Kidney (tissue), 14 donors: Measurements from ENCODE around the gene REXO5. TPM values are rescaled to one million over a fixed set of nuclear protein-coding genes. Genes with fewer than 3 reads are reported as not detected.

Experiments
- DNase-seq, 5 donors: peaks; one replicate each; pipeline ENCODE4 v3.0.0-alpha.2; 2013 to 2020
- FAIRE-seq: peaks from 2 replicates; lab custom pipeline; 2012; peaks lifted over from hg19 to GRCh38; lab: Jason Lieb, UNC
- H3K27ac ChIP-seq, 2 donors: one replicate each; pipeline ENCODE4 v1.7.0; 2013; ENCODE audit warnings: low read depth in 2 of 2, low read length in 2 of 2, inconsistent platforms in 1 of 2
- H3K27me3 ChIP-seq: one replicate; pipeline ENCODE4 v1.7.1; 2013; ENCODE audit warnings: low read length, inconsistent platforms; ENCODE audit not compliant: control insufficient read depth, insufficient read depth
- H3K36me3 ChIP-seq, 3 donors: one replicate each; pipeline versions ENCODE4 v1.7.0 to v1.7.1; 2013; ENCODE audit warnings: low read length in 3 of 3, control low read depth in 1 of 3, inconsistent platforms in 1 of 3; ENCODE audit not compliant: insufficient read depth in 3 of 3, control insufficient read depth in 2 of 3
- H3K4me1 ChIP-seq, 3 donors: one replicate each; pipeline versions ENCODE4 v1.7.0 to v1.7.1; 2013; ENCODE audit warnings: low read length in 3 of 3, inconsistent platforms in 1 of 3, low read depth in 1 of 3; ENCODE audit not compliant: control insufficient read depth in 2 of 3, insufficient read depth in 2 of 3
- H3K4me3 ChIP-seq, 3 donors: one replicate each; pipeline versions ENCODE4 v1.7.0 to v1.8.1; 2013; ENCODE audit warnings: low read length in 3 of 3, control low read depth in 1 of 3, inconsistent platforms in 1 of 3
- H3K9ac ChIP-seq, 3 donors: one replicate each; pipeline versions ENCODE4 v1.7.0 to v1.7.1; 2013; ENCODE audit warnings: low read length in 3 of 3, control low read depth in 1 of 3, inconsistent platforms in 1 of 3
- H3K9me3 ChIP-seq, 3 donors: one replicate each; pipeline versions ENCODE4 v1.7.0 to v1.7.1; 2013; ENCODE audit warnings: low read length in 3 of 3, control low read depth in 1 of 3, inconsistent platforms in 1 of 3; ENCODE audit not compliant: control insufficient read depth in 2 of 3, insufficient read depth in 1 of 3
- intact Hi-C: fragments of 100-400 bp; cut with DNase I; formaldehyde crosslinking; loops from one replicate; pipeline ENCODE4 v1.11.1; 2022
- polyA plus RNA-seq: library from polyadenylated mRNA; stranded (reverse); fragments of 350-450 nt; fragmentation: Illumina TruSeq; extraction: RNeasy Lipid Tissue Mini Kit (QIAGEN cat#74804); gene quantifications from one replicate; pipeline ENCODE4 v1.2.3, GENCODE V29; 2014; ENCODE audit warnings: low read depth, low replicate concordance; ENCODE audit not compliant: insufficient read depth
- total RNA-seq: library from RNA; stranded (reverse); fragmentation: NEBNext Ultra II Directional; extraction: Animal tissue kit (Norgen Biotek cat#: 25700); gene quantifications from one replicate; pipeline ENCODE4 v1.2.1, GENCODE V29; 2021
- TF ChIP-seq, protein P1 (sequence below): IDR thresholded peaks from 3 replicates; pipeline ENCODE4 v1.5.1; 2012; ENCODE audit warnings: mild to moderate bottlenecking, moderate library complexity, borderline replicate concordance; ENCODE audit not compliant: insufficient read depth; ENCODE audit errors: extremely low read depth
- donor health status: control.
- donor health status: control.
- donor health status: control.
- donor health status: control.
- donor health status: control.
- donor health status: DM: yes; HTN: yes; CAD: no.
- donor health status: Normal renal cell carcinoma (clear cell type).

The REXO5 gene
- total and polyA plus RNA-seq, 2 donors from 2014 or later: 1.6 to 2.1 TPM

DNA sequence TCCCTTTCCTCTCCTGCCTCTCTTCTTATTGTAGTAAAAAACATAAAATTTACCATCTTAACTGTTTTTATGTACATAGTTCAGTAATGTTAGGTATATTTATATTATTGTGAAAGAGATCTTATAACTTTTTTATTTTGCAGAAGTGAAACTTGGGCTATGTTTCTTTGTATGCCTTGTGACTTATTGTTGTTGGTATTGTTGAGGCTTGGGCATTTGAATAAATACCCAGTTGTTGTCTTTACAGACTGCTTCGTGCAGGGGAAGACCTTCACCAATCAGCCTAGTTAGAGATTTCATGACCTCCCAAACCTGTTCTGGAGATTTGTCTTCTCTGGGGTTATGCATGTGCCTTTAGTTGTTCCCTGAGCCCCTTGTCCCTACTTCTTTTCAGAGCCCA lies 31.9 kb downstream of the REXO5 start:
- DNase-seq (no peak), FAIRE-seq (no peak)
- Histone ChIP-seq H3K9ac (no peak overlapping the region), H3K9me3 (peaks cover 0 to 4% (median 2%) of the 10 kb centered on the region in 3 donors), H3K36me3 (no peaks in the 10 kb centered on the region), H3K4me1 (no peaks in the 10 kb centered on the region), H3K27me3 (no peaks in the 10 kb centered on the region), H3K27ac (no peak overlapping the region), H3K4me3 (no peak overlapping the region)
- TF ChIP-seq, protein P1, sequence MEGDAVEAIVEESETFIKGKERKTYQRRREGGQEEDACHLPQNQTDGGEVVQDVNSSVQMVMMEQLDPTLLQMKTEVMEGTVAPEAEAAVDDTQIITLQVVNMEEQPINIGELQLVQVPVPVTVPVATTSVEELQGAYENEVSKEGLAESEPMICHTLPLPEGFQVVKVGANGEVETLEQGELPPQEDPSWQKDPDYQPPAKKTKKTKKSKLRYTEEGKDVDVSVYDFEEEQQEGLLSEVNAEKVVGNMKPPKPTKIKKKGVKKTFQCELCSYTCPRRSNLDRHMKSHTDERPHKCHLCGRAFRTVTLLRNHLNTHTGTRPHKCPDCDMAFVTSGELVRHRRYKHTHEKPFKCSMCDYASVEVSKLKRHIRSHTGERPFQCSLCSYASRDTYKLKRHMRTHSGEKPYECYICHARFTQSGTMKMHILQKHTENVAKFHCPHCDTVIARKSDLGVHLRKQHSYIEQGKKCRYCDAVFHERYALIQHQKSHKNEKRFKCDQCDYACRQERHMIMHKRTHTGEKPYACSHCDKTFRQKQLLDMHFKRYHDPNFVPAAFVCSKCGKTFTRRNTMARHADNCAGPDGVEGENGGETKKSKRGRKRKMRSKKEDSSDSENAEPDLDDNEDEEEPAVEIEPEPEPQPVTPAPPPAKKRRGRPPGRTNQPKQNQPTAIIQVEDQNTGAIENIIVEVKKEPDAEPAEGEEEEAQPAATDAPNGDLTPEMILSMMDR: no peak
- intact Hi-C loops: no loop called here

DNA sequence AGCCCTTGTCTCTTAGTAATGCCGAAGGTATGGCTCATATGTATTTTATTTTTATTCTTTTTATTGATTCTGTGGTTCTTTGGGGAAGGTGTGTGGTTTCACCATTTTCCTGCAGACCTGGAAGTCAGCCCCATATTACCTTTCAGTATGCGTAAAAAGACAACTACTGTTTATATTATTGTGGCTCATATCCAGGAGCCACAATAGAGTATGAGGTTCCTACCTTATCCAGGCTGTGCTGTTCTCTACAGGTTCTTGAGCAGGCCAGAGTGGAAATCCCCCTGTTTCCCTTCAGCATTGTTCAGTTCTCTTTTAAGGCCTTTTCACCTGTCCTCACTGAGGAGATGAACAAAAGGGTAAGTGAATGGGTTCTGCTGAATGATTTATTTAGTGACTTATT lies 33.2 kb downstream of the REXO5 start:
- intact Hi-C loops: no loop called here
- Histone ChIP-seq H3K4me3 (no peak overlapping the region), H3K27ac (no peak overlapping the region), H3K27me3 (no peaks in the 10 kb centered on the region), H3K9me3 (peaks cover 0 to 4% (median 2%) of the 10 kb centered on the region in 3 donors), H3K36me3 (no peaks in the 10 kb centered on the region), H3K9ac (no peak overlapping the region), H3K4me1 (no peaks in the 10 kb centered on the region)
- DNase-seq (no peak), FAIRE-seq (no peak)
- TF ChIP-seq, protein P1: no peak

DNA sequence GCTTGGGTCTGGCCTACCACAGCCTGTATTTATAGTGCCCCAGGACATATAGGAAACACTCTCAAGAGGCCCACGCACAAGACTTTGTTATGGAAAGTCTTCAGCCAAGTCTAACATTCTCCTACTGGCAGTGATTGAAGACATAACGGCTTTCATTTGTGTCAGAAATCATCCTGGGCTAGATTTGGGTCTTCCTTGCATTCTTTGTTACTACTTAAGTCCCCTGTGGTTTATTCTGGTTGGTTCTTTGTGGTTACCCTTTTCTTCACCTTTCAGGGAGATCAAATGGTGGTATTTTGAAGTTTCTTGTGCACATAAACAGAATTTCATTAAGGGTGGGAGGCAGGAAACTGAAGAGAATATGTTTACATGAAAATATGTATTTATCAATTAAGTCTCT lies 37.7 kb downstream of the REXO5 start:
- no peak for FAIRE-seq
- TF ChIP-seq, protein P1: no peak

DNA sequence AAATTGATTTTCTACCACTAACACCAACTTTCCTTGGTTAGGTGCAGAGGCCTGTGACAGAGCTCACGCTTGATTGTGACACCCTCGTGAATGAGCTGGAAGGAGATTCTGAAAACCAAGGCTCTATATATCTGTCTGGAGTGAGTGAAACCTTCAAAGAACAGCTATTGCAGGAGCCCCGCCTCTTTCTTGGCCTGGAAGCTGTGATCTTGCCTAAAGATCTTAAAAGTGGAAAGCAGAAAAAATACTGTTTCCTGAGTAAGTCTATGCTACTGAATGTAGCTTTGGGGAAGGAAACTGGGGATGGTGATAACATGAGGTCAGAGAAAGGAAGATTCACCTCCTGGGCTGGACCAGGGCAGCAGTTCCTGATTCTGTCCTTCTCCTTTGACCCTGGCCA lies 38.3 kb downstream of the REXO5 start:
- intact Hi-C loops: no loop called here
- H3K4me1 ChIP-seq: peaks cover 0 to 2% (median 0%) of the 10 kb centered on the region in 3 donors
- H3K9ac ChIP-seq: no peak overlapping the region
- no peaks in the 10 kb centered on the region for H3K9me3 ChIP-seq
- no peak for FAIRE-seq
- H3K27me3 ChIP-seq: no peaks in the 10 kb centered on the region
- DNase-seq: no peak
- TF ChIP-seq, protein P1: no peak
- no peaks in the 10 kb centered on the region for H3K36me3 ChIP-seq
- no peak overlapping the region for H3K27ac ChIP-seq
- no peak overlapping the region for H3K4me3 ChIP-seq

More for the DNA sequence above, 37.7 kb downstream of the REXO5 start:
- Histone ChIP-seq H3K9ac (no peak overlapping the region), H3K27me3 (no peaks in the 10 kb centered on the region), H3K9me3 (no peaks in the 10 kb centered on the region), H3K4me1 (peaks cover 0 to 2% (median 0%) of the 10 kb centered on the region in 3 donors), H3K27ac (no peak overlapping the region), H3K4me3 (no peak overlapping the region), H3K36me3 (no peaks in the 10 kb centered on the region)
- intact Hi-C loops: no loop called here
- DNase-seq: no peak
